ENCODE measurements around the gene TESK2.

TESK2 gene

GRCh38 chr1:45444609-45445131, 46.3 kb downstream of the TESK2 start:
- no peak for DNase-seq (ENCODE audit: low read depth)
- no peak overlapping the region for H3K4me3 ChIP-seq (replicated peaks; ENCODE audit: low read depth, low read length)

GRCh38 chr1:45443580-45444446, 47.1 kb downstream of the TESK2 start:
- H3K4me3 ChIP-seq (replicated peaks; ENCODE audit: low read depth, low read length): no peak overlapping the region
- DNase-seq (ENCODE audit: low read depth): no peak
- no peak for TF ChIP-seq CTCF (IDR thresholded peaks at IDR 0.05; ENCODE audit: low read length, missing control alignments)

More at GRCh38 chr1:45444609-45445131, 46.3 kb downstream of the TESK2 start:
- TF ChIP-seq CTCF (IDR thresholded peaks at IDR 0.05; ENCODE audit: low read length, missing control alignments): no peak

GRCh38 chr1:45442272-45442671, 48.7 kb downstream of the TESK2 start:
- peak; percentile 83 for DNase-seq (ENCODE audit: low read depth)
- H3K4me3 ChIP-seq (replicated peaks; ENCODE audit: low read depth, low read length): no peak overlapping the region
- TF ChIP-seq CTCF (IDR thresholded peaks at IDR 0.05; ENCODE audit: low read length, missing control alignments): no peak

GRCh38 chr1:45437323-45437722, 53.6 kb downstream of the TESK2 start:
- no peak for DNase-seq (ENCODE audit: low read depth)
- no peak for TF ChIP-seq CTCF (IDR thresholded peaks at IDR 0.05; ENCODE audit: low read length, missing control alignments)
- H3K4me3 ChIP-seq (replicated peaks; ENCODE audit: low read depth, low read length): no peak overlapping the region

GRCh38 chr1:45430490-45430889, 60.5 kb downstream of the TESK2 start:
- TF ChIP-seq CTCF (IDR thresholded peaks at IDR 0.05; ENCODE audit: low read length, missing control alignments): no peak
- no peak overlapping the region for H3K4me3 ChIP-seq (replicated peaks; ENCODE audit: low read depth, low read length)
- DNase-seq (ENCODE audit: low read depth): no peak

GRCh38 chr1:45429561-45430159, 61.3 kb downstream of the TESK2 start:
- DNase-seq (ENCODE audit: low read depth): no peak
- no peak overlapping the region for H3K4me3 ChIP-seq (replicated peaks; ENCODE audit: low read depth, low read length)
- TF ChIP-seq CTCF (IDR thresholded peaks at IDR 0.05; ENCODE audit: low read length, missing control alignments): no peak

Measured in fibroblast of pulmonary artery (primary cell).